GM12878 (cell line): ENCODE results near the gene PTAFR. TPM values are rescaled to one million over a fixed set of nuclear protein-coding genes. Genes with fewer than 3 reads are reported as not detected.

Source experiments
- ATAC-seq: fragments of 200-7000 bp; cut with Tn5 transposase; 3 replicates; pipeline ENCODE4 v1.9.1; 2020; ENCODE audit warnings: mild to moderate bottlenecking, moderate library complexity
- BruUV-seq: library from RNA; stranded (reverse); fragments of 400-500 nt; replicated peaks from 2 replicates; lab custom pipeline; 2021; lab: Mats Ljungman, UMichigan
- CTCF ChIA-PET: fragments of 300-600 bp; sonication (Branson Sonifier 250); formaldehyde crosslinking; extraction: SDS; loops from one replicate; lab custom pipeline; 2021; ENCODE audit warnings: inconsistent platforms; lab: Yijun Ruan, JAX
- POLR2A ChIA-PET: fragments of 350-600 bp; formaldehyde crosslinking; extraction: SDS; loops from one replicate; lab custom pipeline; 2021; ENCODE audit warnings: inconsistent platforms; lab: Charles Lee
- RAD21 ChIA-PET: fragments of 300-600 bp; sonication (Branson Sonifier 250); formaldehyde crosslinking; loops from one replicate; lab custom pipeline; 2023; ENCODE audit warnings: antibody characterized with exemption; ENCODE audit not compliant: unreplicated experiment; lab: Charles Lee
- SMC1A ChIA-PET: fragments of 300-600 bp; sonication (Branson Sonifier 250); formaldehyde crosslinking; loops from one replicate; lab custom pipeline; 2023; ENCODE audit not compliant: unreplicated experiment, uncharacterized antibody; lab: Charles Lee
- DNase-seq: peaks from one replicate; pipeline ENCODE4 v3.0.0-alpha.2; 2011; ENCODE audit warnings: low read depth, low spot score
- FAIRE-seq: peaks from 3 replicates; lab custom pipeline; 2011; peaks lifted over from hg19 to GRCh38; lab: Jason Lieb, UNC
- H2AFZ ChIP-seq: 2 replicates; pipeline ENCODE4 v1.6.0; 2011; ENCODE audit warnings: low read depth, low read length, control low read depth; ENCODE audit not compliant: control insufficient read depth
- H3K27ac ChIP-seq: 2 replicates; pipeline ENCODE4 v1.5.1; 2011; ENCODE audit warnings: control low read depth; ENCODE audit not compliant: control insufficient read depth, insufficient read depth
- H3K27me3 ChIP-seq, 2 experiments: replicated peaks in 1 of 2; 2 replicates each; pipeline versions ENCODE4 v1.6.0 to v1.6.1; 2011; ENCODE audit warnings: low read length in 1 of 2; ENCODE audit not compliant: control insufficient read depth in 2 of 2, insufficient read depth in 2 of 2
- H3K36me3 ChIP-seq, 2 experiments: 2 replicates each; pipeline ENCODE4 v1.5.1; 2011; ENCODE audit warnings: low read length in 1 of 2; ENCODE audit not compliant: control insufficient read depth in 2 of 2, insufficient read depth in 2 of 2
- H3K4me1 ChIP-seq: 2 replicates; pipeline ENCODE4 v1.6.1; 2011; ENCODE audit warnings: mild to moderate bottlenecking, low read length, moderate library complexity, mixed read lengths; ENCODE audit not compliant: control insufficient read depth, insufficient read depth
- H3K4me2 ChIP-seq: 2 replicates; pipeline ENCODE4 v1.6.0; 2011; ENCODE audit warnings: control low read depth; ENCODE audit not compliant: control insufficient read depth, insufficient read depth
- H3K4me3 ChIP-seq: fragments of 200-600 bp; sonication (generic); 2 replicates; pipeline ENCODE4 v1.5.1; 2016
- H3K79me2 ChIP-seq: 2 replicates; pipeline ENCODE4 v1.6.0; 2011; ENCODE audit warnings: low read length; ENCODE audit not compliant: control insufficient read depth, insufficient read depth
- H3K9ac ChIP-seq: 2 replicates; pipeline ENCODE4 v1.8.0; 2011; ENCODE audit warnings: low read length, control low read depth, mixed read lengths; ENCODE audit not compliant: control insufficient read depth, insufficient read depth
- H3K9me3 ChIP-seq: replicated peaks from 3 replicates; pipeline ENCODE4 v1.5.1; 2011; ENCODE audit warnings: mild to moderate bottlenecking, low read length; ENCODE audit not compliant: control insufficient read depth, insufficient read depth
- H4K20me1 ChIP-seq: 2 replicates; pipeline ENCODE4 v1.6.0; 2011; ENCODE audit not compliant: control insufficient read depth, insufficient read depth
- NKRF ChIP-seq: fragments of 450-650 bp; conservative IDR thresholded peaks from 2 replicates; pipeline ENCODE4 v1.6.1; 2017; ENCODE audit warnings: mild to moderate bottlenecking, moderate library complexity
- NRF1 ChIP-seq: conservative IDR thresholded peaks from 2 replicates; pipeline ENCODE4 v1.6.1; 2011; ENCODE audit warnings: mild to moderate bottlenecking, low read depth, low read length, improper control_type of control experiment
- POLR2AphosphoS2 ChIP-seq: IDR thresholded peaks from 2 replicates; pipeline ENCODE4 v1.6.1; 2011; ENCODE audit warnings: low read depth, mild to moderate bottlenecking, low read length, improper control_type of control experiment, moderate library complexity
- SMAD1 ChIP-seq: fragments of 450-650 bp; IDR thresholded peaks from 2 replicates; pipeline ENCODE4 v1.6.1; 2018; ENCODE audit warnings: mild to moderate bottlenecking, low read depth; ENCODE audit not compliant: partially characterized antibody
- ZNF207 ChIP-seq: fragments of 450-650 bp; IDR thresholded peaks from 2 replicates; pipeline ENCODE4 v1.6.1; 2014; ENCODE audit warnings: antibody characterized with exemption, mild to moderate bottlenecking, borderline replicate concordance
- WGBS: methylation state at CpG from one replicate; pipeline ENCODE4 v1.1.6; 2016; ENCODE audit warnings: low lambda C conversion rate; ENCODE audit not compliant: insufficient replicate concordance, insufficient coverage; ENCODE audit errors: missing lambda C conversion rate; 5-methylcytosine and 5-hydroxymethylcytosine counted together
- in situ Hi-C: fragments of 300-500 bp; cut with MboI; formaldehyde crosslinking; loops from 9 replicates; pipeline ENCODE4 v1.14.3; 2018; ENCODE audit warnings: mixed read lengths
- intact Hi-C: fragments of 100-400 bp; cut with micrococcal nuclease; formaldehyde crosslinking; loops from one replicate; pipeline ENCODE4 v1.14.2; 2022; ENCODE audit not compliant: unreplicated experiment
- polyA plus RNA-seq, 11 experiments: library from polyadenylated mRNA; depleted of rRNA in 4 of 11; unstranded in 6 of 11; stranded (reverse) in 5 of 11; fragments of >200 nt; fragmentation: Nextera tagmentation in 4 of 11; fragmentation: Illumina TruSeq in 1 of 11; extraction: Ambion mirVana in 4 of 11; extraction: Trizol in 1 of 11; gene quantifications; 1 replicate in 1 of 11; 2 replicates in 10 of 11; pipeline versions ENCODE4 v1.2.1 to v1.2.3, GENCODE V29; 2011 to 2016; ENCODE audit warnings: inconsistent platforms in 2 of 11, missing spikeins in 2 of 11, low read depth in 1 of 11
- total RNA-seq, 4 experiments: library from RNA; depleted of rRNA in 3 of 4; stranded (reverse); fragments of >200 nt in 3 of 4; fragmentation: Illumina TruSeq in 1 of 4; extraction: Trizol in 1 of 4; gene quantifications; 2 replicates each; pipeline versions ENCODE4 v1.2.1 to v1.2.3, GENCODE V29; 2013 to 2021

Gene PTAFR
- total and polyA plus RNA-seq, 10 of the 15 experiments (the other 5 are each of a cell fraction or from before 2014, with no cell fraction given) = 17.5 to 251 (median 27.7) TPM

DNA sequence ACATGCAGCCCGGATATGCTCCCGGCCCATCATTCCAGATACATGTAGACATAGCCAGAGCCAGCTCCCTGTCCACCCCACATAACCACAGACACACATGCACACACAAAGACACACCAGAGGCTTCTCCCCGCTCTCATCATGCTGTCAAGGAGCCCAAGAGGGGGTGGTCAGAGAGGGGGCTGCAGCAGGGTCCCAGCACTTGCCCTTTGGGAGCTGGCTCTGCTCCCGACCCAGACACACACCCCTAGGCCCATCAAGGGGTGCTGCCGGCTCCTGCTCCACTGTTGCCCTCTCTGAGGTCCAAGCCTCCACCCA is 2.6 kb downstream of the PTAFR start:
- WGBS = 38% methylated on average over 5 of the region's 5 CpGs
- Histone ChIP-seq H2AFZ (no peak overlapping the region), H3K9ac (peak overlapping the region; percentile 37), H3K79me2 (peaks cover 11% of the 10 kb centered on the region), H3K4me3 (no peak overlapping the region; the same call in 1 of the 2 replicates), H3K27me3 (no peaks in the 10 kb centered on the region), H4K20me1 (no peaks in the 10 kb centered on the region), H3K36me3 (peaks cover 0 to 3% of the 10 kb centered on the region in 2 experiments; a peak in 1 of 4 replicates)
- SMC1A ChIA-PET = interaction anchor here (0.6 to 7.6 kb wide), 13 partner anchors 9 to 144 kb away, joined by 3 to 101 read pairs (median 5); partner anchors contain the start of genes ATP5IF1 and EYA3
- no peak for ATAC-seq
- RAD21 ChIA-PET = interaction anchor here (1.0 to 9.6 kb wide), 9 partner anchors 9 to 84 kb away, joined by 3 to 139 read pairs (median 5); partner anchors contain the start of gene EYA3
- no peak for DNase-seq
- POLR2A ChIA-PET = interaction anchor here (0.6 to 7.3 kb wide), 14 partner anchors 9 to 546 kb away, joined by 3 to 64 read pairs (median 6); partner anchors contain the start of genes ATP5IF1 and EYA3
- intact Hi-C loops = loop anchor here (2.0 to 10.0 kb wide), 5 partner anchors 35 to 309 kb away; no protein-coding TSS in a partner anchor
- CTCF ChIA-PET = interaction anchor here (1.0 to 4.4 kb wide), 10 partner anchors 21 to 95 kb away, joined by 3 to 57 read pairs (median 8); no protein-coding TSS in a partner anchor
- 0 out of 2 replicates have a peak, but pooled peaks have one; percentile 27 for TF ChIP-seq POLR2AphosphoS2
- 0 out of 2 replicates have a peak, but pooled peaks have one; percentile 36 for TF ChIP-seq NKRF
- TF ChIP-seq ZNF207 = 0 out of 2 replicates have a peak, but pooled peaks have one; percentile 51
- TF ChIP-seq NRF1 = no peak
- peak; percentile 44 for TF ChIP-seq SMAD1
- TF ChIP-seq, all 136 proteins: peak for 4
- no TSS peak for BruUV-seq
- peak overlapping the region; percentile 97 for H3K4me2 ChIP-seq
- no peak for FAIRE-seq
- peaks cover 75% of the 10 kb centered on the region for H3K4me1 ChIP-seq
- in situ Hi-C loops = no loop called here
- H3K9me3 ChIP-seq = no peaks in the 10 kb centered on the region
- peak overlapping the region; percentile 69 for H3K27ac ChIP-seq
